Gastroesophageal sphincter (tissue), 4 donors: ENCODE results near the gene PCBP3. TPM values are rescaled to one million over a fixed set of nuclear protein-coding genes. Genes with fewer than 3 reads are reported as not detected.

Source experiments
- ATAC-seq: fragments of 150-250 bp; one replicate; pipeline ENCODE4 v1.9.1; 2016; ENCODE audit warnings: mild to moderate bottlenecking, moderate library complexity
- H3K27ac ChIP-seq, 4 donors: fragments of 200-600 bp; sonication (generic) in 3 of 4; 1 replicate in 3 of 4; 2 replicates in 1 of 4; pipeline ENCODE4 v1.5.1; 2016 to 2019
- H3K27me3 ChIP-seq: fragments of 200-600 bp; sonication (generic); one replicate; pipeline ENCODE4 v1.5.1; 2019
- H3K36me3 ChIP-seq, 2 donors: fragments of 200-600 bp; sonication (generic); one replicate each; pipeline ENCODE4 v1.5.1; 2019; ENCODE audit warnings: control low read depth in 1 of 2
- H3K4me1 ChIP-seq, 3 donors: fragments of 200-600 bp; sonication (generic); 1 replicate in 2 of 3; 2 replicates in 1 of 3; pipeline ENCODE4 v1.5.1; 2016 to 2019; ENCODE audit warnings: control low read depth in 2 of 3
- H3K4me3 ChIP-seq, 2 donors: fragments of 200-600 bp; sonication (generic); one replicate each; pipeline ENCODE4 v1.5.1; 2019; ENCODE audit warnings: mild to moderate bottlenecking in 1 of 2, moderate library complexity in 1 of 2
- H3K9me3 ChIP-seq, 3 donors: fragments of 200-600 bp; sonication (generic); one replicate each; pipeline ENCODE4 v1.5.1; 2017 to 2019; ENCODE audit warnings: control low read depth in 2 of 3
- EP300 ChIP-seq: sonication (generic); formaldehyde crosslinking; IDR thresholded peaks from one replicate; pipeline ENCODE4 v1.6.1; 2017; ENCODE audit warnings: antibody characterized with exemption, mild to moderate bottlenecking
- POLR2A ChIP-seq, 2 donors: fragments of 450-650 bp; IDR thresholded peaks; one replicate each; pipeline ENCODE4 v1.6.1; 2017; ENCODE audit warnings: antibody characterized with exemption in 2 of 2, mild to moderate bottlenecking in 2 of 2, moderate library complexity in 1 of 2
- POLR2AphosphoS5 ChIP-seq: sonication (generic); formaldehyde crosslinking; IDR thresholded peaks from one replicate; pipeline ENCODE4 v1.6.1; 2017; ENCODE audit warnings: antibody characterized with exemption
- WGBS, 2 donors: methylation state at CpG; one replicate each; pipeline ENCODE4 v1.1.5; 2018; ENCODE audit warnings: low coverage in 1 of 2; 5-methylcytosine and 5-hydroxymethylcytosine counted together
- total RNA-seq, 4 donors: library from RNA; depleted of rRNA; stranded (reverse); fragments of >200 nt; gene quantifications; one replicate each; pipeline ENCODE4 v1.1.0, GENCODE V29; 2016
- TF ChIP-seq, protein P1 (sequence below), 4 experiments: fragments of 200-600 bp in 2 of 4; fragments of 450-650 bp in 2 of 4; sonication (generic) in 1 of 4; IDR thresholded peaks; one replicate each; pipeline ENCODE4 v1.5.1; 2017 to 2019; ENCODE audit warnings: antibody characterized with exemption in 4 of 4, mild to moderate bottlenecking in 2 of 4, moderate library complexity in 2 of 4

PCBP3 gene
- total RNA-seq, 4 donors from 2014 or later, result 5.1 to 14.8 (median 10.4) TPM

DNA sequence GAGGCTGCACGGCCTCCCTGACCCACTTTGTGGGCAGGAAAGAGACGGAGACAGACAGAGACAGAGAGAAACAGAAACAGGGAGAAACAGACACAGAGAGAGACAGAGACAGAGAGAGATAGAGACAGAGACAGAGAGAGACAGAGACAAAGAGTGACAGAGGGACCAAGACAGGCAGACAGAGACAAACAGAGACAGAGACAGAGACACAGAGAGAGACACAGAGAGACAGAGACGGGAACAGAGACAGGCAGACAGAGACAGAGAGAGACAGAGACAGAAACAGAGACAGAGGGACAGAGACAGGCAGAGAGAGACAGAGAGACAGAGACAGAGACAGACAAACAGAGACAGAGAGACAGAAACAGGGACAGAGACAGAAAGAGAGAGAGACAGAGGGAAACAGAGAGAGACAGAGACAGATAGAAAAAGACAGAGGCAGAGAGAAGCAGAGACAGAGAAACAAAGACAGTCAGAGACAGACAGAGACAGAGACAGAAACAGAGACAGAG is 341.1 kb downstream of the PCBP3 start:
- no peaks in the 10 kb centered on the region for H3K27me3 ChIP-seq
- TF ChIP-seq, protein P1, sequence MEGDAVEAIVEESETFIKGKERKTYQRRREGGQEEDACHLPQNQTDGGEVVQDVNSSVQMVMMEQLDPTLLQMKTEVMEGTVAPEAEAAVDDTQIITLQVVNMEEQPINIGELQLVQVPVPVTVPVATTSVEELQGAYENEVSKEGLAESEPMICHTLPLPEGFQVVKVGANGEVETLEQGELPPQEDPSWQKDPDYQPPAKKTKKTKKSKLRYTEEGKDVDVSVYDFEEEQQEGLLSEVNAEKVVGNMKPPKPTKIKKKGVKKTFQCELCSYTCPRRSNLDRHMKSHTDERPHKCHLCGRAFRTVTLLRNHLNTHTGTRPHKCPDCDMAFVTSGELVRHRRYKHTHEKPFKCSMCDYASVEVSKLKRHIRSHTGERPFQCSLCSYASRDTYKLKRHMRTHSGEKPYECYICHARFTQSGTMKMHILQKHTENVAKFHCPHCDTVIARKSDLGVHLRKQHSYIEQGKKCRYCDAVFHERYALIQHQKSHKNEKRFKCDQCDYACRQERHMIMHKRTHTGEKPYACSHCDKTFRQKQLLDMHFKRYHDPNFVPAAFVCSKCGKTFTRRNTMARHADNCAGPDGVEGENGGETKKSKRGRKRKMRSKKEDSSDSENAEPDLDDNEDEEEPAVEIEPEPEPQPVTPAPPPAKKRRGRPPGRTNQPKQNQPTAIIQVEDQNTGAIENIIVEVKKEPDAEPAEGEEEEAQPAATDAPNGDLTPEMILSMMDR (IDR thresholded peaks at IDR 0.05), result no peak
- TF ChIP-seq POLR2A (IDR thresholded peaks at IDR 0.05), result no peak
- H3K9me3 ChIP-seq, result no peaks in the 10 kb centered on the region
- H3K36me3 ChIP-seq, result peaks cover 0 to 53% of the 10 kb centered on the region in 2 donors
- no peak for ATAC-seq
- WGBS, 2 donors, result 55% methylated on average over 1 of the region's 3 CpGs; no CpG with 5 or more reads in 1 of the 2 donors
- H3K4me1 ChIP-seq, result peaks cover 0 to 71% (median 40%) of the 10 kb centered on the region in 3 donors
- peak overlapping the region in 1 of 2 donors; percentile 83 for H3K4me3 ChIP-seq
- H3K27ac ChIP-seq, result peak overlapping the region; percentile 55 to 99 (median 95)

DNA sequence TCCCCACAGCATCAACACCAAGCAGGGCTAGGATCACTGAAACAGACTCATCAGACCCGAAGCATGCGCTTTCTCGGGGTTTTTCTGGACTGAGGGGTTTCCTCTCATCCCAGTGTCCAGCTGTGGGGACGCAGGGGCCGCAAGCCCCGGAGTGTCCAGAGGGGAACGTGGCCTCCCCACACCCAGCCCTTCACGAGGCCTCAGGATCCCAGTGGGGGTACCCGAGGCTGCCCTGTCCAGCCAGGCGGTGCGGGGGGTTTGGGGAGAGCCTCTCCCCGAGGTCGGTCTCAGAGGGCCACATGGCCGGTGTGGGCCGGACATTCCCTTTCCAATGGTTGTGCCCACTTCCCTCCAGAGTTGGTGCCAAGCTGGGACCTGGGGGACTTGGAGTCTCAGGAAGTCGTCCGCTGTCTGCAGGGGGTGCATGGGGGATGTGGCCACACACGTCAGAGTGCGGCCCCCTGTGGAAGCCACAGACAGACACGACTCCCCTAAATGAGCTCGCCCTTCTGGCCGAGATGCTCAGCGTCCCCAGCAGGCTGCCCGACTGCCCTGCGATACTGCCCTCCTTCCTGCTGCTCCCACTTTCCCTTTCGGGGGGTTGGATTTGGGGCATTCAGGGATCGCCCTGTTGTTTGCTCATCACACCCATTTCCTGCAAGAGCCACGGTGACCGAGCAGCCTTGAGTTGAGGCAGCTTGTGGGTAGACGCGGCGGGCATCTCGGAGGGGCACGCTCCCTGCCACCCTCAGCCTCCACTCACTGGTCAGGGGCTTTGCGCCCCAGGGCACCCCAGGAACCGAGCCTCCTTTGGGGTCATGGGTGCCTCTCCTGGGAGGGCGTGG is 342.2 kb downstream of the PCBP3 start:
- Histone ChIP-seq H3K27me3 (no peaks in the 10 kb centered on the region), H3K27ac (peak overlapping the region; percentile 55 to 99 (median 95)), H3K9me3 (no peaks in the 10 kb centered on the region), H3K4me3 (peak overlapping the region in 1 of 2 donors; percentile 13), H3K4me1 (peaks cover 0 to 73% (median 37%) of the 10 kb centered on the region in 3 donors), H3K36me3 (peaks cover 0 to 63% of the 10 kb centered on the region in 2 donors)
- ATAC-seq, result no peak
- TF ChIP-seq, protein P1 (IDR thresholded peaks at IDR 0.05), result no peak
- no peak for TF ChIP-seq POLR2A (IDR thresholded peaks at IDR 0.05)
- TF ChIP-seq POLR2AphosphoS5, result no peak
- TF ChIP-seq EP300, result no peak
- WGBS, 2 donors, result 64 to 81% methylated on average over 7 of the region's 37 CpGs

DNA sequence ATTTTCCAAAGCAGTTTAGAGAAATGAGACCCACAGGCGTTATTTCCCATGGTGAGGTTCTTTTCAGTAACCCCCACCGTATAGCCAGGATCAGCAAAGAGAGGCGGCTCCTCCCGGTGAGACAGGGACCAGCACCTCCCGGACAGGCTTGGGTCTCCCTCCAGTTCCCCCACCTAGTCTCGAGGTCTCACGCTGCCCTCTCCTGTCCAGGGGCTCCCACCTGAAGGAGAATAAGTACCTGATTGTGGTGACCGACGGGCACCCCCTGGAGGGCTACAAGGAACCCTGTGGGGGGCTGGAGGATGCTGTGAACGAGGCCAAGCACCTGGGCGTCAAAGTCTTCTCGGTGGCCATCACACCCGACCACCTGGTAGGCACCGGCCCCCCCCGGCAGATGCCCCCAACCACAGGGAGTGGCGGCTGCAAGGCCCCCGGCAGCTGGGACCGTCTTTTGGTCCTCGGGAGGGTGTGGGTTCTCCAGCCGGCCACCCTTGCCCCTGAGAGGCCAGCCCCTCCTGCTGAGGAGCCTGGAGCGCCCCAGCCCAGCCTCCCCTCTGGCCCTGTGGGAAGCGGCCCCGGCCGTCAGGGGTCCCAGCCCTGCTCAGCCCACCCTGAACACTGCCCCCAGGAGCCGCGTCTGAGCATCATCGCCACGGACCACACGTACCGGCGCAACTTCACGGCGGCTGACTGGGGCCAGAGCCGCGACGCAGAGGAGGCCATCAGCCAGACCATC is 343.0 kb downstream of the PCBP3 start:
- peaks cover 0 to 71% of the 10 kb centered on the region in 2 donors for H3K36me3 ChIP-seq
- H3K9me3 ChIP-seq, result no peaks in the 10 kb centered on the region
- peaks cover 0 to 75% (median 39%) of the 10 kb centered on the region in 3 donors for H3K4me1 ChIP-seq
- TF ChIP-seq, protein P1 (IDR thresholded peaks at IDR 0.05), result no peak
- TF ChIP-seq EP300, result no peak
- TF ChIP-seq POLR2A (IDR thresholded peaks at IDR 0.05), result no peak
- no peak for TF ChIP-seq POLR2AphosphoS5
- ATAC-seq, result no peak
- peak overlapping the region in 3 of 4 donors; percentile 94 to 99 (median 96) for H3K27ac ChIP-seq
- H3K4me3 ChIP-seq, result peak overlapping the region in 1 of 2 donors; percentile 13
- WGBS, 2 donors, result no CpG with 5 or more reads among the region's 36 CpGs
- H3K27me3 ChIP-seq, result no peaks in the 10 kb centered on the region

DNA sequence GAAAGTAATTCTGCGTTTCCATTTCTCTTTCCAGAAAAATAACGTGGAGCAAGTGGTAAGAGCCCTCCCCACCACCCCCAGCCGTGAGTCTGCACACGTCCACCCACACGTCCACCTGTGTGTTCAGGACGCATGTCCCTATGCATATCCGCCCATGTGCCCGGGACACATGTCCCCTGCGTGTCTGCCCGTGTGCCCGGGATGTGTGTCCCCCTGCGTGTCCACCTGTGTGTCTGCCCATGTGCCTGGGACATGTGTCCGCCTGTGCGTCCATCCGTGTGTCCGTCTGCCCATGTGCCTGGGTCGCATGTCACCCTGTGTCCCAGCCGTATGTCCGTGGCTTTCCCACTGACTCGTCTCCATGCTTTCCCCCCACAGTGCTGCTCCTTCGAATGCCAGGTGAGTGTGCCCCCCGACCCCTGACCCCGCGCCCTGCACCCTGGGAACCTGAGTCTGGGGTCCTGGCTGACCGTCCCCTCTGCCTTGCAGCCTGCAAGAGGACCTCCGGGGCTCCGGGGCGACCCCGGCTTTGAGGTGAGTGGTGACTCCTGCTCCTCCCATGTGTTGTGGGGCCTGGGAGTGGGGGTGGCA is 343.7 kb downstream of the PCBP3 start:
- peaks cover 0 to 79% of the 10 kb centered on the region in 2 donors for H3K36me3 ChIP-seq
- H3K9me3 ChIP-seq, result no peaks in the 10 kb centered on the region
- TF ChIP-seq POLR2A (IDR thresholded peaks at IDR 0.05), result no peak
- no peak for TF ChIP-seq EP300
- TF ChIP-seq POLR2AphosphoS5, result no peak
- TF ChIP-seq, protein P1 (IDR thresholded peaks at IDR 0.05), result no peak
- H3K27ac ChIP-seq, result peak overlapping the region in 3 of 4 donors; percentile 94 to 99 (median 96)
- no peaks in the 10 kb centered on the region for H3K27me3 ChIP-seq
- no peak for ATAC-seq
- H3K4me3 ChIP-seq, result no peak overlapping the region
- H3K4me1 ChIP-seq, result peaks cover 0 to 83% (median 44%) of the 10 kb centered on the region in 3 donors
- WGBS, 2 donors, result 77 to 79% methylated on average over 4 to 17 of the region's 29 CpGs
